Measurements from ENCODE around the gene SLC6A6.
A peak's percentile ranks its signal among the peaks of the same experiment; 100 is the strongest.

Gene SLC6A6

GRCh38 chr3:14491396-14492190 lies 89.2 kb downstream of the SLC6A6 start:
- no peak for DNase-seq

- no peak for DNase-seq
Measured at GRCh38 chr3:14492948-14493881, 90.8 kb downstream of the SLC6A6 start.

- no peak for DNase-seq
Measured at GRCh38 chr3:14494279-14494972, 92.0 kb downstream of the SLC6A6 start.

GRCh38 chr3:14494973-14495300 lies 92.5 kb downstream of the SLC6A6 start:
- DNase-seq = no peak

- no peak for DNase-seq
Measured at GRCh38 chr3:14496351-14496750, 93.9 kb downstream of the SLC6A6 start.

- DNase-seq = no peak
Measured at GRCh38 chr3:14497321-14497720, 94.9 kb downstream of the SLC6A6 start.

- no peak for DNase-seq
Measured at GRCh38 chr3:14502472-14502871, 100.1 kb downstream of the SLC6A6 start.

GRCh38 chr3:14503033-14503705 lies 100.8 kb downstream of the SLC6A6 start:
- DNase-seq = no peak

GRCh38 chr3:14503706-14504065 lies 101.3 kb downstream of the SLC6A6 start:
- DNase-seq = no peak

- DNase-seq = no peak
Measured at GRCh38 chr3:14505001-14505802, 102.8 kb downstream of the SLC6A6 start.

- no peak for DNase-seq
Measured at GRCh38 chr3:14505803-14506500, 103.5 kb downstream of the SLC6A6 start.

- DNase-seq = no peak
Measured at GRCh38 chr3:14506626-14507304, 104.4 kb downstream of the SLC6A6 start.

GRCh38 chr3:14507305-14507741 lies 104.9 kb downstream of the SLC6A6 start:
- no peak for DNase-seq

- no peak for DNase-seq
Measured at GRCh38 chr3:14507757-14508504, 105.5 kb downstream of the SLC6A6 start.

- DNase-seq = no peak
Measured at GRCh38 chr3:14508505-14508819, 106.1 kb downstream of the SLC6A6 start.

- peak; percentile 34 to 58 for DNase-seq
Measured at GRCh38 chr3:14508966-14509795, 106.8 kb downstream of the SLC6A6 start.

- no peak for DNase-seq
Measured at GRCh38 chr3:14509796-14510100, 107.3 kb downstream of the SLC6A6 start.

- DNase-seq = no peak
Measured at GRCh38 chr3:14510838-14511622, 108.6 kb downstream of the SLC6A6 start.
